SW 1271 (cell line): Measurements from ENCODE around the gene KPNA1.

Experiments used
- DNase-seq, 2 experiments: peaks; one replicate each; lab custom pipeline; 2025; lab: John Stamatoyannopoulos, UW

Gene KPNA1

DNA sequence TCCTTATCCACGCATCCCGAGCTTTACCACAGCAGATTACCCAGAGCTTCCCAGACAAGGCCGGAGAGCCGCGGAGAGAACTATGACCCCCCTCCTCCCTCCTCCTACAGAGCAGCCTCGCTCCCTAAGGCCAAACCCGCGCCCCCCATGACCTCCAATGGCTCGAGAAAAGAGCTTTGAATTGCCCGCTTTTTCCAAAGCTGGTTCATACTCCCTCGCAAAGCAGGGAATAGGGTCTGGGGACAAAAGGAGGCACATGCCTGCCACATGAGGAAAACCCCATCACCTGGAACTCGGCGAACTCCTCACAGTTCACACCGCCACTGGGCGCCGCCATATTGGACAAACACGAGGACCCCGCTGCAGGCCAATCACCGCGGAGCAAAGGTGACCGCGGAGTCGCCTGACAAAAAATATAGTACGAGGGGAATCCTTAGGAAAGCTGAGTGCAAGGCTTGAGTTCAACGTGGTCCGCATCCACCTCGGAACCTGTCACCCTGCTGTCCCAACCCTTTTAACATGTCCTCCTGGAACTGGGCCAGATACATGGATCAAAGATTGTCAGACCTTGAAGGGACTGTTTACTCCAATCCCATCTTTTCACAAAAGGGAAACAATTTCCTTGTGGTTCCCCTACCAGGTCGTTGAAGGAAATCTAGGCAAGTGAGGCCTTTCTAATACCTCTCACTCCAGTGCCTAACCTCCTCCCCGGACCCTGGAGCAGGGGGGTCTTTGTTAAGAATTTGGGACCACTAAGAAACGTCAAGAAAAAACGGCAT is 131.7 kb downstream of the KPNA1 start, which contains the start of gene MIX23:
Gene MIX23 (minus strand): TSS at position 344 of the 779 bp plus-strand sequence. CDS start 7 bp downstream, at position 337.
- peak; percentile 55 to 84 for DNase-seq

DNA sequence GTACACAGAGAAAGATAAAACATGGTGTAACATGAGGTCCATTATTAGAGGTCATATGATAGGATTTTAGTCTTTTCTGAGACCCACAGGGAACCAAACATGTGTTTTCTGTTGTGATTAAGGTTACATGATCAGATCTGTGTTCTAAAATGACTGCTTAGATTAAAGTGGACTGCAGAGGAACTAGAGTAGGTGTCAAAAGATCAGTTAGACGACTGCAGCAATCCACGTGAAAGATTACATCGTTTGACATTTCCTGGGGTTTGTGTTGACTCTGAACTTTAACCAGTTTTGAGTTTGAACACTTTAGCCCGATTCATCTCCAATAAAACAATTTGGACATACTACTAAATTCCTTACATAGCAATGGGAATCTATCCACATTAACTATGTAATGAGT is 136.8 kb downstream of the KPNA1 start:
- no peak for DNase-seq

DNA sequence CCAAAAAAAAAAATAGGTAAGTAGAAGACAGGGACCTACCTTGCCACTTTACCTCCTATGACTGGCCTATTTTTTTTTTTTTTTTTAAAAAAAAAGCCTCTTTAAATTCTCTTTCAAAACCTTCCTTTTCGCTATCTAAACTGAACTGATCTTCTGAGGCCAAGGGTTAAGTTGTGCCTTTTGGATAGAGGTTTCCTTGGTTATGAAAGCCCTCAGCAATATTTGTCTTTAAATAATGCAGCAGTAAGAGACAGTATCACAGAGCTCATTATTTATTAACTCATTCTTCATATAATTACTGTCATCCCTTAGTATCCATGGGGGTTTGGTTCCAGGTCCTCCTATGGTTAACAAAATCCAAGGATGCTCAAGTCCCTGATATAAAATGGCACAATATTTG is 140.7 kb downstream of the KPNA1 start:
- no peak for DNase-seq
